ENCODE data around the gene ANKS1B.

DNA sequence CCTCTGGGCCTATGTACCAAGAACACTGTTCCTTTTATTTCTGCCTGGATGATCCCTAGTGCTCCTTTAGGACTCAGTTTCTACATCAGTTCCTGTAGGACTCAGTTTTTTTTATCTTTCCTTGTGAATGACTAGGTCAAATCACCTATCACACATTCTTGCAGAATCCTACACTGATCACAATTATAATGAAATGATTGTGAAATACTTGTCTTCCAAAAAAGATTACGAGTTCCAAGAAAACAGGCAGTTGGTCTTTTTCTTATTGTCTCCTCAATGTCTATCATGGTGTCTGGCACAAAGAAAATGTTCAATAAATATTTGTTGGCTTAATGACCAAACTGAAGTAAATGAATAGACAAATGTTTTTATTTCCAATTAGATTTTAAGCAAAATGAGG is 432.7 kb downstream of the ANKS1B start:
- TF ChIP-seq CTCF (tag by site-specific recombination; IDR thresholded peaks at IDR 0.05) (no peak), ZFP41 (tag by site-specific recombination; IDR thresholded peaks at IDR 0.05; ENCODE audit: borderline replicate concordance) (no peak)

Data from HEK293 (cell line).